GM21360 (cell line): ENCODE results near the gene TFAP2A.

Source experiments
- ATAC-seq: cut with Tn5 transposase; IDR thresholded peaks from one replicate; pipeline ENCODE4 v1.9.1; 2021; ENCODE audit warnings: mild to moderate bottlenecking, moderate library complexity; ENCODE audit not compliant: unreplicated experiment

TFAP2A gene

DNA sequence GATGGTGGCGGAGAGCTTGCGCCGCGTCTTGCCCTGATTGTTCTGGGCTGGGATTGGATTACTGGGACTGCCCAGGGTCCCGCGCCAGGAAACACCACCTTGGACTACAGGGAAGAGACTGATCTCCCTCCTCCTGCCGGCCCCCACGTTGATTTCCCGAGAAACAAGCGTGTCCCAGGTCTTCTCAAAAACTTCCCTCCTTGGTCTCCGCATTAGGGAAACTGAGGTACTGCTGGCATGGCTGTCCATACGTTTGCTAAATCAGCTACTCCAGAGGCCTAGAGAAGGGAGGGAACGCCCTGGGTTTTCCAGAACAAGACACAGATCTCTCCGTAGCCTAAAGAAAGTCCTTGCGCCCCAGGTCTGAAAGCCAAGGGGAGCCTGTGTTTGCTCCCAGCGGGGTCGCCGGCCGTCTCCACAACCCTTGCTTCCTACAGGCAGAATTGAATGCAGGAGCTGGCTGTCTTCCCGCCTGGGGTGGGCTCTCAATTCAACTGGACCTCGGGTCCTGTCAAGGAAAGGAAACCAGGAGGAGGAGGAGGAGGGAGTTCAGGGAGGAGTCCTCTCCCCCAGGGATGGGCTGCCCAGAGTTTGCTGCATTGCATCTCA is 29.2 kb downstream of the TFAP2A start:
- no peak for ATAC-seq

DNA sequence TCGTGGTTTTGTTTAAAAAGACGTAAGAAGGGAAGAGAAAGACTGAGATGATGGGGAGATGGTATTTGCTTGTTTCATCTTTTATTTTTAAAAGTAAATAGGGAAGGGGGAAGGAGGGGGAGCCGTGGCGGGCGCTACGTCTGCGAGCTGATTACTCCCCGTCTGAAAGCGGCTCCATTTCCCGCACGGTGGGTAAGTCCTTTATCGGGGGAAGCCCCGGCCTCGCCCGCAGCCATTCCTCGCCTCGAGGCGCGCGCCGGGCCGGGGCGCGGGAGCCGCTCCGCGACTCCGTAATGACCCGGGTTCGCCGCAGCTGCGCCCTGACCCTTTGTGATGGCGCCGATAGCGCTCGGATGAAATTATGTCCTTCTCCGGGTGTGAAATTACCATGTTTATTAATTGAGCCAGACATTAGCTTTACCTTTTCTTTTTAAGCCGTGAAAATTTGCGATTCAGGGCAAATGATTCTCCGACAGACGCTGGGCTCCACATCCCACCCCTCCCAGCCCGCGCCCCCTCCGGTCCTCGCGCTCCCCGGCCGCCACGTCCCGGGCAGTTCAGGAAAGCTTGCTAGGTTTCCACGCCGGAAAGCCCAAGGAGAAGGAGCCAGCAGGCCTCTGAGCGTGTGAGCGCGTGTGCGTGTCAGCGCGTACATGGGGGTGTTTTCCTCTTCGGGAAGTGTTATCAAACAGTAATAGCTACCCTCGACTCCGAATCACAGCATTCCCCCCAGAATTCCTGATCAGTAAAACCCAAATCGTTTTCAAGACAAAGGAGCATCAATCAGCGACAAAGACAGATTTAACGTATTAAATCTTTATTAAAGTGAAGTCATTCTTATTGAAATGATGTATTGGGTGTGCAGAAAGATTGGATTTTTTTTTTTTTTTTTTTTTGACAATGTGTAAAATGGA is 30.0 kb downstream of the TFAP2A start:
- ATAC-seq = no peak

DNA sequence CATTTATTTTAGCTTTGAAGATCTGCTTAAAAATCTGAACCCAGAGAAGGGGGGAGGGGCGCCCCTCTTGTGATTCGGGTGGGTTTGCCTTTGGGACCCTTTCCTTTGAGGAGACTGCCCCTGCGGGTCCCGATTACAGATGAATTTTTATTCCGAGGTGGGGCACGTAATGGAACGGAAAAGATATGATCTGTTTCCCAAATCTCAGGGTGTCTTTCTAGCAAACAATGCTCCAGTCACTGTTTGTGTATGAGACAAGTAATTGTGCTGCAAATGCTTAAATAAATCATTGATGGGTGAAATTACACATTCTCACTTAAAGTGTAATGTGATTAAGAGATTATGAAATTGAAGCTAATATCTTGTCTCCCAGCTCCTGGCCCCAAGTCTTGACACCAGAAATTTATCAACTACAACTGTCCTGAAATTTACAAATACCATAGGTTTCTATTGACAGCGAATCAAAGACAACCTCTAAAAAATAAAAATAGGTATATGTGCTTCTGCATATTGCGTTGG is 30.7 kb downstream of the TFAP2A start:
- ATAC-seq = no peak

DNA sequence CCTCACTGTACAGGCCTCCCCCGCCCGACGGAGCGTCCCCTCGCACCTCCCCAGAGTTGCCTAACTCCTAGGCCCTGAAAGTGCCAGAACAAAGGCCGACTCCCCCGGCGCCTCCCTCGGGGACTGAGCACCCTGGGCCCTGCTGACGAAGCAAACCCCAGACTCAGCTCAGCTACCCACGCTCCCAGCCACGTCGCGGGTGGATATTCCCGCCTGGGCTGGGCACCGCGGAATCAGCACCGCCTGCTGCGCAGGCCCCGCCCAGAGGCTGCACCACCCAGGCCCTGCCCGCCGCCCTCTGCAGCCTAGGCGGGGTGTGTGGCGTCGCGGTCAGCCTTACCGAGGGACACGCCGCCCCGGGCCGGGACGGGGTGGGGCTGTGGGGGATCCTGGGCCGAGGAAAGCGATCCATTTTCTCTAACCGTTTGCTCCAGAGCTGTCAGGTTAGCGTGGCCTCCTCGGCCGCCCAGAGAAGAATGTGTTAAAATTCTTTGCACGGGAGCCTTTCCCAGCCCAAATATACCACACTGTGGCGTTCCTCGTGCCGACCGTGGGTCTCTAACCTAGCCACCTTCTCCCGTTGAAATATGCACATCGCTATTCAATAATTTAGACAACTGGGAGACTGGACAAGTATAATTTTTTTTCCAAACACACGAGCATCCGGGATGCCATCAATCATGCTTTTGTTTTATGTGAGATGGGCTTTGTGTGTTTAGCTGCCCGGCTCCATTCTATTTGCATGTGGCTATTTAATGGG is 31.4 kb downstream of the TFAP2A start:
- no peak for ATAC-seq

DNA sequence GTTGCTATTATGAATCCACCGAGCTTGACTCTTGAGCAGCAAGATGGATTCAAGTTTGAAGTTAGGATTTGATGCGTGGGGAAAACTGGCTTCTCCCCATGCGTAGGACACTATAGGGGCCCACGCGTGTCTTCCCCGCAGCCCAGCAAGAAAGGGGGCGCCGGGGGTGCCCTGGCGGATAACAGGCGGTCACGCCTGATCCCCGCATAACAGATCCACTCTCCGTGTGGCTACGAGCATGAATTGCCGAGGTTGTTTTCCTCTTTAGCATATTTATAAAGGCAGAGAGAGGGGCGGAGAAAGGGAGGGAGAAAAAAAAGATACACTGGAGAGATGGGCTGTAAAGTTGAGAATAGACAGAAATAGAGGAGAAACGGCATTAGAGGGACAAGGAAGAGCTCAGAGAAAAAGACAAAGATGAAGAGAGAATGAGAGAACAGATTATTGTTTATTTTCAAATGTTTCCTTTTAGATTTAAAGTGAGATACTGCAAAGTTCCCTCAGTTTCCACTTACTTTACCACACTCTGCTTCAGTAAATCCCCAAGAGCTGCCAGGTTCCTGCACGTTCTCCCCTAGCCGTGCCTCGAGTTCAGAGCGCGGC is 32.0 kb downstream of the TFAP2A start:
- ATAC-seq = no peak

DNA sequence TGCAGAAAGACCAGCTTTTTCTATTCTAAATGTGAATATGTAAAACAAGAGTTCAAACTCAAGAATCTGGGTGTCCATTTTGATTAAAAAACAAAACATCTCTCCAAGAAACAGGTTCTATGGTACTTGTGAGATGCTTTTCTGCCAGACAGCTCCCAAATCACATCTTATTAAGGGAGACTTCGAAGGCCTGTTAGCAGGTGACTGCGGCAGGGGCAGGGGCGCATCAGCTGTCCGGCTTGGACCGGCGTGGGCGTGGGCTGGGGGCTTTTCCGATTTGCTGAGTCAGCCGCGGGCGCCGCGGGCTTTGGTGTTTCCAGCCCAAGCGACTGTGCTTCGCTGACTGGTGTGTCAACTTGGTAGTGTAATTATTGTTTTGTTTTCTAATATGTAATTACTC is 32.6 kb downstream of the TFAP2A start:
- ATAC-seq = no peak

DNA sequence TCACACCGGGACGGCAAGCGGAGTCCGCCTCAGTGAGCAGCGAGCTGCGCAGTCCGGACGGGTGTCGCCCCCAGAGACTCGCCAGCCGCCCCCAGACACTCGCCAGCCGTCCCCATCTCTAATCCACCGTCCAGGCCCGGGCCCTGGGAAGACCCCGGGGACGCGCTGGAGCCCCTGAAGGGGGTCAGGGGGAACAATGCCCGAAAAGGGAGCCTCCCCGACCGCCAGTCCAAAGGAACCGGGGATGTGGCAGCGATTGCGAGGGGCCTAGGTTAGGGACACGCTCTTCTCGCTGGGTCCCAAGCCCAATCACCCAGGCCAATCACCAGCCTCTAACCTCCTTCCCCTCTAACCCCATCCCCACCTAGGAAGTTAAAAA is 33.1 kb downstream of the TFAP2A start:
- ATAC-seq = no peak

DNA sequence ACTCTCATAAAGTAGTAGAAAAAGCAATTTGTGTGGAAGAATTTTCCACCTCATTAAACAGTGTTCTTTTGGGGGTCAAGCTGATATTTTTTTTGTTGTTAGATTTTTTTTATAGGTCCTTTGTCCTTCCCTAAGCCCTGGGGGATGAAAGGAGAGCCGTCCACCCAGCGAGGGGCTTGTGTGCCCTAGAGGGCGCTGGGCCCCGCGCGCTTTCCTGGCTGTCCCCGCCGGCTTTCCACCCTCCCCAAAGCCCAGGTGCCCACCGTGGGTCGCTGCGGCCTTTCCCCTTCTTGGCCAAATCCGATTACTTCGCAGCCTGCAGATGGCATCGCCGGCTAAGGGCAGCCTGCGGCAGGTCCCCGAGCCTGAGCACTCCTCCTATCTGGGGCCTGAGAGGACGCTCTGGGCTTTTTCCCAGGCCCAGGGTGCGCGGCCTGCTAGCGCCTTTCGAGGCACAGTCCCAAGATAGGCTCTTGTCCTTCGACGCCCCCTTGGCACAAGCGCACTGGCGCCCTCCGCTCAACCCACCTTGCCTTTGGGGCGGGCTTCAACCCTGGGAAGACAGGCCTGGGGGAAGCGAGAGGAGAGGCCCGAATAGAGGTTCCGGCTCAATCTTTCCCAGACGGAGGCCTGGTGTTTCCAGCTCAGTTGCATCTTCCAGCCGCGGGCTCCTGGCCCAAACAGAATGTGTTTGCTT is 33.6 kb downstream of the TFAP2A start:
- no peak for ATAC-seq

DNA sequence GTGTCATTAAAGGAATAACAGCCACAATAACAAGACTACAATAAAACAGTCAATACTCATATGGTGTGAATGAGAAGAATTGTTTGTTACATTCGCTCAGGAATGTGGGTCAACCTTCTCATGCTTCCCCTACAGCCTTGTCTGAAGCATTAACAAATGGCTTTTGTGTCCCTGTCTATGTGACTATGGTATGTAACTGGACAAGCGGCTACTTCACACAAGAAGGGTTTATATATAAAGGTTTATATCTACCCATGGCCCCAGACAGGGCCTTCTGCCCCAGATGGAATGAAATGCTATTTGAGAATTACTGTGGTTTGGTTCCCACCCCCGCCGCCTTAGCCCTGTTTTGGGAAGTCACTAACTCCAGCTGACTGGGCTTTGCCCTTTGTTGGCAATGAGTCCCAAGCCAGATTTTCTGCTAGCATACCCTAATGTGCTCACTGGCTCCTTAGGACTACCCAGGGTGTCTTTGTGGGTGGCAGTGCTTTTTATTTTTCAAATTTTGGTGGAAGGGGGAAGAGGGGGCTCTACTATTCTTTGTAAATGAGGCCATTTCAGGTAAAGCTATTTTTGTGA is 39.4 kb downstream of the TFAP2A start:
- ATAC-seq = no peak

DNA sequence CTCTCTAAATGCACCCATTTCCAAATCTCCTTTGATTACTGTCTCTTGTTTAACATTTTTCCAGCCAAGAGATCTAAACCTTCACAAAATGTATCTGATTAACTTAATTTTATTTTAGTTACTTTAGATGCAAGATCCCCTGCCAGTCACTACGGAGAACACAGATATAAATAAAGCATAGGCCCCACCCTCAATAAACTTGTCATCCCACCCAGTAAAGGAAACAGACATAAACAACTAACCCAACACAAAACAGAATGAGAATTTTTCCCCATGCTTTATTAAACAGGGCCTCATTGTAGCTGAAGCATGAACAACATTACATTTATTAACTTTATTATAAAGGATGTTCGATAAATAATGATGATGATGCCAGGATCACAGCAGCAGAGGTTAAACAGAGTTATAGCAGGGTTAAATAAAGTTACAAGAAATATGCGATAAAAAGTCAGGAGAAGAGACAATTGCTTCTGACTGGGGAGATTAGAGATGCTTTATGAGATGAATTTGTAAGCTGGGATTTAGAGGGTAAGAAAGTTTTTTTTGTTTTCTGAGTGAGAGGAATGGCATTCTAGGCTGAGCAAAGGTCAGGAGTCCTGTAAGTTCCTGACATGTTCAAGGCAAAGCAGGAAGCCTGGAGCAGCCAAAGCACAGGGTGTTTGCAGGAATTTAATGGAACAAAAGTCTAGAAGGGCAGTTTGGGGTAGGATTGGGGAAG is 41.1 kb downstream of the TFAP2A start:
- ATAC-seq = no peak

DNA sequence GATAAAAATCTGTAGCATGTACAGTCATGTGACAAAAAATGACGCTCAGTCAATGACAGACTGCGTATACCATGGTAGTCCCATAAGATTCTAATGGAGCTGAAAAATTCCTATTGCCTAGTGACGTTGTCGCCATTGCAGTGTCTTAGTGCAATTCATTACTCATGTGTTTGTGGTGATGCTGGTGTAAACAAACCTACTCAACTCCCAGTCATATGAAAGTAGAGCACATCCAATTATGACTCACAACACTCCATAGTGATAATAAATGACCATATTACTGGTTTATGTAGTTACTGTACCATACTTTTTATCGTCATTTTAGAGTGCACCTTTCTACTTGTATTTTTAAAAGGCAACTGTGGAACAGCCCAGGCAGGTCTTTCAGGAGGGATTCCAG is 45.0 kb downstream of the TFAP2A start:
- no peak for ATAC-seq

DNA sequence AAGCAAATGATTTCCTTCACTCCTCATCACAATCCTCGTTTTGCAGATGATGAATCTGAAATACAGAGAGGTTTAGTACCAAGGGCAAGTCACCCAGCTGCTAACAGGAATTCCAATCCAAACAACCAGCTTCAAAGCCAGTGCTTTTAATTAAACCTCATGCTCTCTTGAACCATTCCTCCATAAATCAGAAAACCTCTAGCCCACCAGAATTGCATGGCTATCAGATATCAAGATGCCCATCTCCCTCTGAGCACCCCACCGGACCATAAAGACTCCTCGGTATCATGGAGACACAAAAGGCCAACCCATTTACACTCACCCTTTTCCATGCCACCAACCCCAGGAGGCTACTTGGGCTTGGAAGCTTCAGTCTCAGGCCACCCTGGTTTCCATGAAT is 46.0 kb downstream of the TFAP2A start:
- no peak for ATAC-seq

DNA sequence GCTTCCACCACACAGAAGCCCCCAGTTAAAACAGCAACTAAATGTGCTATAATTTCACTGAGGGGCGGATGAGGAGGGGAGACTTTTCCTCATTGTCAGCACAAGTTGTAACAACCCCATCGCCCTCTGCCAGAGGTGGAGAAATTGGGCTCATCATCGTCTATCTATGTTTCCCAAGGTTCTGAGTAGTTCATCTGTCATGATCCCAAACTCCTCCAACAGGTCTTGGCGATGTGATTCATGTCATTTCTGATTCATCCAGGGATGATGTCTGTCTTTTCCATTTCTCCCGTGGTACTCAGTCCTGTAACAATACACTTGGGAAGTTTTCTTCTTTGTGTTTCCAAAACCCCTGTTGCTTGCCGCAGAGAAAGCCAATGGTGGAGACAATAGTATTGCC is 51.0 kb downstream of the TFAP2A start:
- ATAC-seq = no peak

DNA sequence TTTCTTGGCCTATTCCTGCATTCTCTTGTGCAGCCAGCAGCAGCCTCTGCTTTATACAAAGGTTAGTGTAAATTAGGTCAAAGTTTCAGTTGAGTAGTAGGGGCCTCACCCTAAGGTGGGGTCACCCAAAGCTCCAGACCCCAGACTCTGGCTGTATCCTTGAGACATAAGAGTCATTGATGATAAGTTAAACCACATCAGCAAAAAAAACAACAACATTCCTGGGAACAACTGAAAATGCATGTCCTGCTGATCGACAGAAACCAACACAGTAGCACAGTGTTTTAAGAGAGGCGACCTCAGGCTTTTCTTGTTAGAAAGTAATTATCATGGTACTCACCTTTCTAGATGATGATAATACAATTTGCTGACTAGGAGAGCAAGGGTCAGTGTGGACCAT is 52.6 kb downstream of the TFAP2A start:
- no peak for ATAC-seq

DNA sequence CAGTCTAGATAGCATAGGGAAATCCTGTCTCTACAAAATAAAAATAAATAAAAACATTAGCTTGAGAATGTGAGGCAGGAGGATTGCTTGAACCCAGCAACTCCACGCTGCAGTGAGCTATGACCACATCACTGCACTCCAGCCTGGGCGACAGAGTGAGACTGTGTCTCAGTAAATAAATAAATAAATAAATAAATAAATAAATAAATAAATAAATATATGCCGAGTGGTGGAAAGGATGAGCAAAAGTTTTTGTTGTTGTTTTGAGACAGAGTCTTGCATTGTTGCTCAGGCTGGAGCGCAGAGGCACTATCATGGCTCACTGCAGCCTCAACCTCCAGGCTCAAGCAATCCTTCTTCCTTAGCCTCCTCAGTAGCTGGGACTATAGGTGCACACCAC is 53.4 kb downstream of the TFAP2A start:
- ATAC-seq = no peak

DNA sequence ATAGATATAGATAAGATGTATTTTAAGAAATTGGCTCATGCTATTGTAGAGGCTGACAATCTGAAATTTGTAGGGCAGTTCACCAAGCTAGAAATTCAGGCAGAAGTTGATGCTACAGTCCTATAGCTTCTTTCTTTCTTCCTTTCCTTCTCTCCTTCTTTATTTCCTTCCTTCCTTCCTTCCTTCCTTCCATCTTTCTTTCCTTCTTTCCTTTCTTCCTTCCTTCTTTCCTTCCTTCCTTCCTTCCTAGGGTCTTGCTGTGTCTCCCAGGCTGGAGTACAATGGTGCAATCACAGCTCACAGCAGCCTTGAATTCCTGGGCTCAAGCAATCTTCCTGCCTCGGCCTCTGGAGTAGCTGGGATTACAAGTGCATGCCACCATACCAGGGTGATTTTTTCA is 55.3 kb downstream of the TFAP2A start:
- ATAC-seq = no peak

DNA sequence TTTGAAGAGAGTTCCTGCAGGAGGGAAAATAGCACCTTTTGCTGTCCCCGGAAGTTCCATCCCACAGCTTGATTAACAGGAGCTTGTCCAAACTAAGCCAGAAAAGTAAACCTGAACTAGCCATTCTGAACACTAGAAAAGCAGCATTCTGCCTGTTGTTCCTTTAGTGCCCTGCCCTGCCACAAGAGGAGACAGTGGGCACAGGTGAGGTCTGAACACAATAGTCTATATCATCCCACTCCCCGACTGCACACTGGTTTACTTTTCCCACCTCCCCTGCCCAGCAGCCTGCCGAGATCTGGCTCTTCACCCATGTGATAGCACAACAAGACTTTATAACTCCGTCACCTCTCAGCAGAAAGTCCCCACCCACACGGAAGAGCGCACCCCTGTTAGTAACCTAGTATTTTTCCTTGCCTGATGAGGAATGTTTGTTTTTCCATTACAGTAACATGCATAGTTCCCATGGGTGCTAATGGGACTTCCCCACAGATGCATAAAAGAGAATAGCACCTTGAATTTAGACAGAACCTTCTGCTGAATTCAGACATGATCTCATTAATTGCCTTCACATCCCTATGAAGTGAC is 59.7 kb downstream of the TFAP2A start:
- peak; percentile 82 for ATAC-seq

DNA sequence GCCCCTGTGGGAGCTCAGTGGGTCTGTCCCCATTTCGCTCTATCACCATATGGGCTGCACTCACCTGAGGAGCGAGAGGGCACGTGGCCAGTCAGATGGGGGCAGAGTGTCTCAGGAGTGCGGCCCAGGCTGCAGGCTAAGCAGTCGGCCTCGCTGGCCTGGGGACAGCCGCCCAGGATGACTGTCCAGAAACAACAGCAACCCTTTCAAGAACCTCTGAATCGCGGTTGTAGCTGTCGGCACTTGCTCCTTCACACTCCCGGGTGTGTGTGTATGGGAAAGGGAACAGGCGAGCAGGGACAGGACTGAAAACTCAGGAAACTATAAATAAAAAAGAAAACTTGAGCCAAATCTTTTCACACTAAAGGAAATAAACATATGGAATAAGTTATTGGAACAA is 63.1 kb downstream of the TFAP2A start:
- no peak for ATAC-seq

DNA sequence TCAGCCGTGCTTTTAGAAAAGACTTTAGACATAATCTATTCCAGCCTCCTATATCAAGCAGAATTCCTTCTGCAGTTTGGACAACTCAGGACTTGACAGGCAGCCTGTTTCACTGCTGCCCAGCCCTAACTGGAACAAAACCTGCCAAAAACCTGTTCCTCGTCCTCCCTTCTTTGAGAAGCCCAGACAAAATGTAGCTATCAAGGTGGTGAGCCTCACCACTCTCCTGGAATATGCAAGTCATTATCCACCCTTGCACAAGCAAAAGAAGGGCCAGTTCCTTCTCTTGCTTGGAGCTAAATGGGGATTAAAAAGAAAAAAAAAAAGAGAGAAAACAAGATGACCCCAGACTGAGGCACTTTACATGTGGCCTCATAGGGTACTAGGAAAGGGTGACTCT is 64.2 kb downstream of the TFAP2A start:
- ATAC-seq = no peak
